ENCODE results near the gene NEURL1B.

Gene NEURL1B

DNA sequence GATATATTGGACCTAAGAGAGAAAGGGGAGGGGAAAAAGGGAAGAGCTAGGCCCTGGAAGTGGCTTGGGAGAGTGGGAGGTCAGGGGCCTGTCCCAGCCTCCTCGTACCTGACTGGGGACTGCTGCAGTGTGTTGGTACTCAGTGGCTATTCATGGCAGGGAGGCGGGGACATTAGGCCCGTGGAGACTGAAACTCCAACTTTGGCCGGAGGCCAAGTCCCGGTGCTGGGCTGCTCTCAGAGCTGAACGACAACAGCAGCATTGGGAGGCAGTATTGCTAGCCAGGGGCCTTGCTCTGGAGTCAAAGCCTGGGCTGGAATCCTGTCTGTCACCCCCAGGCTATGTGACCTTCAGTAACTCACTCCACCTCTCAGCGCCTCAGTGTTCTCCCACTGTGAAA, 37.8 kb downstream of the NEURL1B start:
- no peak for DNase-seq (ENCODE audit: low spot score)

DNA sequence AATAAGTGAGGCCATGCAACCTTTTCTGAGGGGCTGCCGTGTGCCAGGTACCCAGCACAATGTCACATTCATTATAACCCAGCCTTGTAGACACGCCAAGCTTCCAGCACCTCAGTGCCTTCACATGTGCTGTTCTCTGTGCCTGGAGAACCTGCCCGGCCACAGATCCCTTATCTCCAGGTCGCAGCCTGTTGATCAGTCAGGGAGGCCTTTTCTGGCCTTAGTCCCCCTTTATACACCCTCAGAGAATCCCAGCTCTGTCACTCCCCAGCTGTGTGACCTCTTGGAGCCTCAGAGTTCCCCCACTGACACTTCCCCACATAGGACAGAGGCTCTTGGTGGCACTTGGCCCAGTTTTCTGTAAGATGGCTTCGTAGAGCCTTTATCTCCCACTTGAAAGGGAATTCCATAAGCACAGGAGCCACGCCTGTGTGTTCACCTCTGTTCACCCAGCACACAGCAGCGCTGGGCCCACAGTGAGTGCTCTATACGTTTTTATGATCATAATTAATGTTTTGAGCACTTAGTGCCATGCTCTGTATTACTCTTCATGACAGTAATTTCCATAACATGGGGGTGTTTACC, 38.7 kb downstream of the NEURL1B start:
- no peak for DNase-seq (ENCODE audit: low spot score)

DNA sequence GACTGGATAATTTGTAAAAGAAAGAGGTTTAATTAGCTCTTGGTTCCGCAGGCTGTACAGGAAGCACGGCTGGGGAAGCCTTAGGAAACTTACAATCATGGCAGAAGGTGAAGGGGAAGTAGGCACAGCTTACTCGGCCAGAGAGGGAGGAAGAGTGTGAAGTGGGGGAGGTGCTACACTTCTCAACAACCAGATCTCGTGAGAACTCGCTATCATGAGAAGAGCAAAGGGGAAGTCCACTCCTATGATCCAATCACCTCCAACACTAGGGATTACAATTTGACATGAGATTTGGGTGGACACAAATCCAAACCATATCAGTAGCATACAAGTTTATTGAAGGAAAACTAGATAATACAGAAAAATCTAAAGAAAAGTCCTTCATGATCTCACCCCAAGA, 39.9 kb downstream of the NEURL1B start:
- no peak for DNase-seq (ENCODE audit: low spot score)

DNA sequence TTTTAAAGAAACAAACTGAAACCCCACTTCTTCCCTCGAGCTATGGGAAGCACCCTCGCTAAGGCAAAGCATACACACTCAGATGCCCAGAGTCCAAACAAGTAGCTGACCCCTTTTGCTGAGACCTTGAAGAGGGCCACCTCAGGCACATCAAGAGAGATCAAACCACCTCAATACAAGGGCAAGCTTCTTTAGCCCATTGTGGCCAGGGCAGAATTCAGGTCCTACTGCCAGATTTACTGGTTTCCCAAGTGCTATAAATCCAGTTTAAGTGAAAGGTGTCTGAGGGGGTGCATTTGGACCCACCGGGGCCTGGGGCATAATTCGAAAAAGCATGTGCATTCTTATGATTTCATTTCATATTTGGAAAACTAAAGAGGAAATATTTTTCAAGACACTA, 40.4 kb downstream of the NEURL1B start:
- DNase-seq (ENCODE audit: low spot score) = no peak

DNA sequence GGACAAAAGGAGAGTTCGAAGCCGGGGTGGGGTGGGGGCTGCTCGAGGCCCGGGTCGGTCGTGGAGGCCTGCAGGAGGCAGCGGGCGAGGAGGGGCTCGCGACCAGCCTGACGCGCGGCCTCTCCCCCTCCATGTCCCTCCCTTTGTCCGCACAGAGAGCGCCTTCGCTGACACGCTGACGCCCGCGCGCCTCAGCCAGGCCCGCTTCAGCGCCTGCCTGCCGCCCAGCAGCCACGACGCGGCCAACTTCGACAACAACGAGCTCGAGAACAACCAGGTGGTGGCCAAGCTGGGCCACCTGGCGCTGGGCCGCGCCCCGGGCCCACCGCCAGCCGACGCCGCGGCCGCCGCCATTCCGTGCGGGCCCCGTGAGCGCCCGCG, 42.2 kb downstream of the NEURL1B start:
- no peak for DNase-seq (ENCODE audit: low spot score)

DNA sequence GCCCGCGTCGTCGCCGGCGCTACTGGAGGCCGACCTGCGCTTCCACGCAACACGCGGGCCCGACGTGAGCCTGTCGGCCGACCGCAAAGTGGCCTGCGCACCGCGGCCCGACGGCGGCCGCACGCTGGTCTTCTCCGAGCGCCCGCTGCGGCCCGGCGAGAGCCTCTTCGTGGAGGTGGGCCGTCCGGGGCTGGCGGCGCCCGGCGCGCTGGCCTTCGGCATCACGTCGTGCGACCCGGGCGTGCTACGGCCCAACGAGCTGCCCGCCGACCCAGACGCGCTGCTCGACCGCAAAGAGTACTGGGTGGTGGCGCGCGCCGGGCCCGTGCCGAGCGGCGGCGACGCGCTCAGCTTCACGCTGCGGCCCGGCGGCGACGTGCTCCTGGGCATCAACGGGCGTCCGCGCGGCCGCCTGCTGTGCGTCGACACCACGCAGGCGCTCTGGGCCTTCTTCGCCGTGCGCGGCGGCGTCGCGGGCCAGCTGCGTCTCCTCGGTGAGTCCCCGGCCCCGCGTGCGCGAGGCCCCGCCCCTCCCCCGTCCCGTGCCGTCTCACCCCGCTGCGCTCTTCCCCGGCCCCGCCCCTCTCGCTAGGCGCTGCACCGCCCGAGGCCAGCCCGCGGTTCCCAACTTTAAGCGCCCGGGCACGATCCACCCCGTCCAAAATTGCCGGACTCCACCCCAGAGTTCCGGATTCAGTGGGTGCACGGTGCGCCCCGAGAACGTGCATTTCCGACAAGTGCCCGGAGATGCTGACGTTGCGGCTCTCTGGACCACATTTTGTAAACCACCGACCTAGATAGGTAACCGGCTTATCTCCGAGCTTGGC, 42.8 kb downstream of the NEURL1B start:
- no peak for DNase-seq (ENCODE audit: low spot score)

DNA sequence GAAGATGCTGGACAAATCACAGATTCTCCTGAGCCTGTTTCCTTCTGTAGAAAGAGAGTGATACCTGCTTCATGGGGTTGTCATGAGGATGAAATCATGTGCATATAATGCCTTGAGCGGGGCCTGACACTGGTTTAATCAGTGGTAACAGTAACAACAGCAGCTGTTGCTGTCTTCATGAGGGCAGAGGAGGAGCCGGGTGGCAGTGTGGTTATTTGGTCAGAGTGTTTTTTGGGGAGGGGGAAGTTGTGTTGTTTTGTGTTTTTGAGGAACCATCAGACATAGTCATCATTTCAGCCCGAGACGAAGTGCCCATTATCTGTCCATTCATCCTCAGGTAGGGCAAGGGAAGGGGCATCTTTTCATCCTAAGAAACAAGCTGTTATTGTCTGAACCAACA, 44.0 kb downstream of the NEURL1B start:
- DNase-seq (ENCODE audit: low spot score) = no peak

DNA sequence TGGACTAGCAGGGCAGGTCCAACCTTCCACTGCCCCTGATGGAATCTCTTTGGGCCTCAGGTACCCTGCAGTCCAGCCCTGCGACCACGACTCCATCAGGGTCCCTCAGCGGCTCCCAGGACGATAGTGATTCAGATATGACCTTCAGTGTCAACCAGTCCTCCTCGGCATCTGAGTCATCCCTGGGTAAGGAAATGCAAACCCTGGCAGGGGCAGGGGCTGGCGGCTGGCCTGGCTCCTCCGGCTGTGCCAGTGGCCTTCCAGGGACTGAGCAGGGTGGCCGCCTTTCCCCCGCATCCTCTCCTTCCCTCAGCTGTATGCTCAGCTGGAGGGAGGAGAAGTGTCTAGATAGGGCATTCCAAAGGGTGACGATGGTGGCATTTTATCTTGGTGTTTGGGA, 45.0 kb downstream of the NEURL1B start:
- DNase-seq (ENCODE audit: low spot score) = no peak

DNA sequence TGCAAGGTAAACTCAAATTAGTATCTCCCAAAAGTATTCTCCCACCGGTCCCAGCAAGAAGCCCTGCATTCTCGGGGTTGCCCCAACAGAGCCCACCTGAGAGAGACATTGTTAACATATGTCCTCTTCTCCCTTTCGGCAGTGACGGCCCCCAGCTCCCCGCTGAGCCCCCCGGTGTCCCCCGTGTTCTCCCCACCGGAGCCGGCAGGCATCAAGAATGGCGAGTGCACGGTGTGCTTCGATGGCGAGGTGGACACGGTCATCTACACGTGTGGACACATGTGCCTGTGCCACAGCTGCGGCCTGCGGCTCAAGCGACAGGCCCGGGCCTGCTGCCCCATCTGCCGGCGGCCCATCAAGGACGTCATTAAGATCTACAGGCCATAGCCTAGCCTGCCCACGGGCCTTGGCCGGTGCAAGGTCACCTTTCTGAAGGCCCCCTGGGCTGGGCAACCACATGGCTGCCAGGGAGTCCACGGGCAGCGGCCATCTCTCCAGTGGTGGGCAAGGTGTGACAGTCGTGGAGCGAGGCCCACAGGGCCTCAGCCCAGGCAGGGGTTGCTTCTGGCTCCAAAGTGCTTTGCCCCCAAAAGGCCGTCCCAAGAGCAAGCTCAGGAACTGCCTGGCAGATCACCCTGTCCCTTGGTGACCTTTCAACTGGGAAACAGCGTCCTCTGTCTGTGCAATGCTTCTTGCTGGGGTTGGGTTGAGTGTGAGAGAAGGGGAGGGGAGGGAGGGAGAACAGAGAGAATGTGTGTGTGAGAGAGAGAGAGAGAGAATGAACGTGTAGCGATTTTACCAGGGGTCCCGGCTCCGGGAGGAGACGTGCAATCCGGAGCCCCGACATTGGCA, 45.7 kb downstream of the NEURL1B start:
- no peak for DNase-seq (ENCODE audit: low spot score)

DNA sequence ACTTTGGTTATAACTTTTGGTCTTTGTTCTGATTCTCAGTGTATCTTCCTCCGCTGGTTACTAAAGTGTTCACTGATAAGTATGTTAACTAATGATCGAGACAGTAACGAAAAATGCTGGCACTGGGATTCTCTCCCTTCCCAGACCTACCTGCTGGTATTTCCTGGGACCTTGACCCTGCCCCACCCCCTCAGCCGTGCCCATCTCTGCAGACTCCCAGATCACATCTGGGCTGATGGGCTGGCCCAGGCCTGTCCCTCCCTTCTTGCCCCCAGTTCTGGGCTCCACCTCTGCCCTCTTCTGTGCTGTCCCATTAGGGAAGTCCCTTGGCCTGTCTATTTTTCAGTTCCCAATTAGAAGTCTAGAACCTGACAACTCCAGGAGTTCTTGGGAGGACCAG, 46.9 kb downstream of the NEURL1B start:
- DNase-seq (ENCODE audit: low spot score) = no peak

DNA sequence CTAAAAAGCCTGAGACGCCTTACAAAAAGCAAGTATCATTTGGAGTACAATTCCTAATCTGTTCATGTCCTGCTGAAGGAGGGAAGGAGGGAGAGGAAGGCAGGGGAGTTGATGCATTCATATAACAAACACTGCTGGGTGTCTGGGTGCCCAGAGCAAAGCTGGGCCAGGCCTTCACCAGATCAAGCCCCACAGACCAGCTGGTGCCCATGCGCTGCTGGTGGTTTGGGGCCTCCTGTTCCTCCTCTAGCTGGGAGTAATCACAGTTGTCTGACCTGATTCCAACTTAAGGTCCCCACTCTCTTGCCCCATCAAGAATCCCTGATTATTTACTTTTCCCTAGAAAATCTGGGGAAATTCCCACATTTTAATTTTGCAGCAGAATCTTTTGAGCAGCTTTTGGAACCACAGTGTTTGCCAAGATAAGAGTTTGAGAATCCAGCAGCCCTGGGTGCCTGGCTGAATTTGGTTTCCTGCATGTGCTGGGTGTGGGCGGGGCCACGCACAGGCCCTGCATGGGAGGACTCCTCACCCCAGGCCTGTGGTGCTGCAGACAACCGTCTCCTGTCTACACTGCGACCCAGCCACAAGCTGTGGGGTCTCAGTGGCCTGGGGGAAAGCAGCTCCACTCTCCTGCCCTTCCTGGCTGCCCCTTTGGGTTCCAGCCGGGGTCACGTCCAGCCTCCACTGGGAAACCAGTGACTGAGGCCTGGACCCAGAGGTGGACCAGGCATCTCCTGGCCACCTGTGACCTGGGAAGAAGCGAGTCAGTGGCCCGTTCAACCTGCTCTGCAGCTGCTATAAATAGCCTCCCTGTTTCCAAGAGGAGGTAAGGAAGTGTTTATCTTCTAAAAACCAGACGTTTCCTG, 47.5 kb downstream of the NEURL1B start:
- no peak for DNase-seq (ENCODE audit: low spot score)

DNA sequence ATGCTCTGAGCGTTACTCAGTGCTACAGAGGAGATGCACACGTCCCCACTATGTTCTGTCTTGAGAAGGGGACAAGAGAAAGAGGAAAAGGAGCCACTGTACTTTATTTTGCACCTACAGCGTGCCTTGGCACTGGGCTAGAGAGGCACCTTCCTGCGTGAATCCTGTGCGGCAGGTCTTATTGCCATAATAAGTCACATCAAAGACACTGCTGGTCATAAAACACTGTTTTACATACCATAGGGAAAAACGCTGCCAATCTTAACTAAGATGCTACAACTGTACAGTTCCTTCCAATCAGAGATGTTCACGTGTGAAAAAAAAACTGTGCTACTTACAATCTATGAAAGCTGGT, 48.1 kb downstream of the NEURL1B start:
- DNase-seq (ENCODE audit: low spot score) = no peak

DNA sequence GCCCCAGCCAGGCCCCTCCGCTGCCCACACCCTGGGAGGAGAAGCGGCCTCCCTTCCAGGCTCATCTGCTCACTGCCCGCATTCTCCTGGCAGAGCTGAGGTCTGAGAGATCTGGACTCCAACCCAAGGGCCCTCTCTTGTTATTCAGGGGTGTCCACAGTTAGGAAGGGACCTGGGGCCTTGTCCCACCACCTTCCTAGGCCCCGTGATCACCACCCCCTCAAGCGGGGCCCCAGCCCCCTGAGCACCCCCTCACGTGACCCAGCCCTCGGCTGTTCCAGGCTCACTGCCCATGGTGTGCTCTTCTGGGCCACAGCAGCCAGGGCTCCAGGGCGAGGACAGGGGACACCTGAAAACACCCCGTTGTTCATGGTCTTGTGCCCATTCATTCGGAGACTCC, 48.7 kb downstream of the NEURL1B start:
- no peak for DNase-seq (ENCODE audit: low spot score)

DNA sequence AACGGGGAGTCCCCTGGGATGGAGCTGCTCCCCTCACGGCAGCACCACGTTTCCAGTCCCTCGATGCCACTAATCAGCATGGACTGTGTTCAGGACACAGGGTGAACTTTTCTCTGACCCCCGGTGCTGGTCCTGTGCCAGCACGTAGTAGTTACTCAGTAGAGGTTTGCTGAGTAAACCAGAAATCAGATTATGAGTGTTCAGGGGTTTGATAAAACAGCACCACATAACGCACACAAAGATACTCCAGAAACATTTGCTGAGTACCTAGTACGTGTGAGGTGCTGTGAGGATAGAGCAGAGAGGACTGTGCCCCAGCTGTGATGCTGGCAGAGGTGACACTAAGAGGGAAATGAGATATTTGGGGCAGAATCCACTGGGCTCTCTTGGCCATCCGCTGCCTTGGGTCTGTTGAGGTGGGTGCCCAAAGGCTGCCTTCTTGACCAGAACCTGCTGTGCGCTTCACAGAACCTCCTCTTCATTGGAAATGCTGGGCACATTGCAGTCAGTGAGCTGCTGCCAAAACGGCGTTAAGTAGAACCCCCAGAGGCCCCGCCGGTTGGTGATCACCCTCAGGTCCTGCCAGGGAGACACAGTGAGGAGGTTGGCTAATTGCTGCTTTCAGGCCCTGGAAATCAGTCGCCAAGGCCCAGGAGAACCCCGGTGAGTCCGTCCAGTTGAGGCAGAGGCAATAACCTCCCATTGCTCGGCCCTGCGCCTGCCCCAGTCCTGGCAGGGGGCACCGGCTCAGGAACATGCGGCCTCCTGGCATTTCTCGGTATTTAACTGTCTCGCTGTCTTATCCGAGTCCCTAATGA, 49.4 kb downstream of the NEURL1B start:
- DNase-seq (ENCODE audit: low spot score) = no peak

DNA sequence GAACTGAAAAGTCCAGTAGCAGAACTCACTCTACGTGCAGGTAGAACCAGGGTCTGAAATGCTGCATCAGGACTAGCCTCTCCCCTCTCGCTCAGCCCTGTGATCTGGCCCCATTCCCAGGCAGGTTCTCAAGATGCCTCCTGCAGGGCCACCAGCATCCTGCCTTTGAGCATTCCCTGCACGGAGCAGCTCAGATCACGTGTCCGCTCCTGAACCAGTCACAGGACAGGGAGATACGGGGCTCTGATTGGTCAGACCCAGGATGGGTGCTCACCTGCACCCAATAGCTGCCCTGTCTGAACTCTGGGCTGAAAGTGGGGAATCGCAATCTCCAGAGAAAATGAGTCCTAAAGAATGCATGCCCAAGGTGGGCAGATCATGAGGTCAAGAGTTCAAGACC, 50.8 kb downstream of the NEURL1B start:
- DNase-seq (ENCODE audit: low spot score) = no peak

DNA sequence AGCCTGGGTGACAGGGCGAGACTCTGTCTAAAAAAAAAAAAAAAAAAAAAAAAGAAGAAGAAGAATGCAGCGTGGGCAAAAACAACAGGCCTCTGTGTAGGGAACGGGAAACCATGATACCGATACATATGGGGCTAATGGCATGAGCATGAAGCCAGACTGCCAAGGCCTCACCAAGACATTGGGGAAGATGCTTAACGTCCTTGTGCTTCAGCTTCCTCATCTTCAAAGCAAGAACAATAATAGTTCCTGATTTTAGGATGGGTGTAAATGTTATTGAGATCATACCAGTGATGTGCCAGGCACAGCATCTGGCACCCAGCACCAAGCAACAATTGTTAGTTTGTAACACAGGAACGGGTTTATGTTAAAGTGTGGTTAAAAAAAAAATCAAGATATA, 51.4 kb downstream of the NEURL1B start:
- no peak for DNase-seq (ENCODE audit: low spot score)

DNA sequence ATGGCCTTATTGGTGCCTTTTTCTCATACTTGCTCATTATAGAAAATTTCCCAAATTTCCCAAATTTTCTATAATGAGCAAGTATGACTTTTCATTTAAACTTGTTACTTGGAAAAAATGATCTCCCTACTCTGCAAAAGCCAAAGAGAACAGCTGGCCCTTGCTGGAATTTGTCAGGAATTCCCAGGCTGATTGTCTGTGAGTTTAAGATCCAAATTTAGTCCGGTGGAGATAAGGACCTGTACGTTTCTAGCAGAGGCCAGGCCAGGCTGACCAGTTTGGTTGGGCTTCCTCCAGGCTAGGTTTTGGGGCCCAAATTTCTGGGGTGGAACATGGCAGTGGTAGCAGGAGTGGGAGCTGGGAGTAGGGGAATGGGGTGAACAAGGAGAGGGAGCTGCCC, 51.9 kb downstream of the NEURL1B start:
- no peak for DNase-seq (ENCODE audit: low spot score)

DNA sequence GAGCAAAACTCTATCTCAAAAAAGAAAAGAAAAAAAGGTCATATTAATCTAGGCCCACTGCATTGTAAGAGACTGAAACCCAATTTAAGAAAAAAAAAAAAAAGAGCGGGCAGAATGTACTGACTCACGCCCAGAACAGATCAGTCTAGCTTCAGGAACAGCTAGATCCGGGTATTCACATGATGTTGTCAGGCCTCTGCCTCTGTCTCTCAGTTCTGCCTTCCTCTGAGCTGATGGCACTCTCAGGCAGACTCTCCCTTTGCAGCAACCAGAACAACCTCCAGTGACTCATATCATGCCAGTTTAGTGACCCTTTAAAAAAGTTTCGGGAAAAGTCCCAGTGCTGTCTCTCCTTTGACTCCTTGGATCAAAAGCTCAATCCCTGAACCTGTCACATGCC, 53.0 kb downstream of the NEURL1B start:
- DNase-seq (ENCODE audit: low spot score) = no peak

DNA sequence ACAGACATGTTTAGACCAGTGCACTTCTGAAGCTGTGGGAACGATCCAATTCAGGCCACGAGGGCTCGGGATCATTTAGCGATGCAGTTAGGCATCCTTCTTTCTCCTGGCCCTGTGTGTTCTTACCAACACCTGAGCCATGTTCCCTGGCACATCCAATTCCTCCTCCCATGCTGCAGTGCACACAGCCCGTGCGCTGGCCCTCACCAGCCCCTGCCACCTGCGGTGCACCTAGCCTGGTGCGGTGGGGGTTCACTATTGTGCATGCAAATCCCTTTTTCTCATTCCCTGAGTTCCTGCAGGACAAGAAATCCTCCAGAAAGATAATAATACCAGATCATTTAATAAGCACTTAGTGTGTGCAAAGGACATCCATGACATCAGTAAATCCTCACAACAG, 53.5 kb downstream of the NEURL1B start:
- DNase-seq (ENCODE audit: low spot score) = no peak

DNA sequence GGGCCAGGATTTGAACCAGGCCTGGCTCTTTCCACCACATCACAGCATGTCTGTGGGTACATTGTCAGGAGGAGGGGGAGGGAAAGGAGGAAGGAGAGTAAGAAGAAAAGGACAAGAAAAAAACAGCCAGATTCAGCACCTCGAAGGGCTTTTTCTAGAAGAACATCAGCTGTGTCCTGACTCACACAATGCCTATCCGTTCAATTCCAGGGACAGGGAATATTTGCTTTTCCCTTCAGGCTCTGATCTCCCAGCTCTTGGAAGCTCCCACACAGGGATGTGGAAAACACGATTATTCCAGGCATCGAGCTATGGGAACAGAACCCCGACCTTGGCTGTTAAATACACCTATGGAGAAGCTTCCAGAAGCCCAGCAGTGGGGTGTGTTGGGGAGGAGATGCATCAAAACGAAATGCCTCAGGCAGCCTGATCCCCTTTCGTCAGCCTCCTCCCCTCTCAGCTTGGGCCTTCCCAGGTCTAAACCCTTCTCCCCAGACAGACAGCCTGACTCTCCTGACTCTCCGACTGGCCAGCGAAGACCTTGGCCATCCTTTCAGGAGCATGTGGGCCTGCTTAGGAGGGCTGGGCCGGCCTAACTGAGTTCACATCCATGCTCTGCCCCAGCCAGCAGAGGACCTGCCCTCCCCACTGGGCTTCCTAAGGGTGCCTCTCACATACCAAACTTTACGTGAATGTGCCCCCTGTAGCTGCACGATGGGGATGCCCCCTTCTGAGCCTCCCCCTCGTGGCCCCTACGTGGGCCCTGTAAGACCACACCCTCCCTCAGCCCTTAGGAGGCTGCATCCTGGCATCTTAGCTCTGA, 54.4 kb downstream of the NEURL1B start:
- DNase-seq (ENCODE audit: low spot score) = no peak
